HS-27A (cell line): Measurements from ENCODE around the gene ALAS1.

Experiments
- DNase-seq: peaks from one replicate; pipeline ENCODE4 v3.0.0-alpha.2; 2012; ENCODE audit warnings: low read depth, missing footprints

The ALAS1 gene

DNA sequence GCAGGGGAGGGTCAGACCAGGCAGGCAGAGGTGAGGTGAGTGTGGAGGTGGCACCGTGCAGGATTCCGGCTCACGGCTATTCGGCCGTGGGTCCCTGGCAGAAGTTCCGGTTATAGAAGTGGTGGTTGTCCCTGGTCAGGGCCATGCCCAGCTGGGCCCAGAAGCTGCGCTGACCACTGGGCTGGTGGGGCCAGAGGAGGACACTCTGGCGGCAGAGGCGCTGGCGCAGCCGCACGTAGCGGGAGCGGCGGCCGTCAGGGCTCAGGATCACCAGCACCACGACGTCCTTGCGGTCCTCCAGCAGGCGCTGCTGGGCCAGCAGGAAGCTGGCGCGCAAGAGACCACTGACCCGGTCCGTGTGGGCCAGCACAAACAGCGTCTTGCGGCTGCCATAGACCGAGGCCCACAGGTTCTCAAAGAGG lies 23.2 kb downstream of the ALAS1 start:
- no peak for DNase-seq

DNA sequence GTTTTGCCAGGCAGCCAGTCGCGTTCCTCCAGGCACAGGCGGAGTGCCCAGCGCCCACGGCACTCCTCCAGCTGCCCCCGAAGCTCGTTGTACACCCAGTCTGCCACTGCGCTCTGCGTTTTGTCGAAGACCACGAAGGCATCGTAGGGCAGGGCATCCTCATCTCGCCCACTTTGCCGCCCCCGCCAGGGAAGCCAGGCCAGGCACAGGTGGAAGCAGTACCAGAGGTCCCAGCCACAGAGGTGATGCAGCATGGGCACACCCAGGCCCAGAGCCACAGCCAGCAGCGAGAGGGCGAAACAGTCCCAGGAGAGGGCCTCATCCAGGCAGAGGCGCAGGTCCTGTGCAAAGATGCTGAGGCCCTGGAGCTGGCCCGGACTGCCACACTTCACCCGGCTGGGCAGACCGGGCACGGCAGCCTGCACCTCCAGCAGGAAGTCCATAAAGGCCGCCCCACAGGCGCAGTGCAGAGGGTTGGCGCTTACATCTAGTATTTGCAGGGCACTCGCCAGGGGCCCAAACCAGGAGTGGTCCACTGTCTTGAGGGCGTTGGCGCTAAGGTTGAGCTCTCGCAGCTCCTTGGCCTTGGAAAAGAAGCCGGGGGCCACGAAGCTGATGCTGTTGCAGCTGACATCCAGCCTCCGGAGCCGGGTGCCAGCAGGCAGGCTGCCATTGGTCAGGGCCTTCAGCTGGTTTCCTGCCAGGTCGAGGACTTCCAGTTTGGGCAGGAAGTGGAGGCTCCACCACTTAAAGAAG lies 23.8 kb downstream of the ALAS1 start:
- DNase-seq: no peak

DNA sequence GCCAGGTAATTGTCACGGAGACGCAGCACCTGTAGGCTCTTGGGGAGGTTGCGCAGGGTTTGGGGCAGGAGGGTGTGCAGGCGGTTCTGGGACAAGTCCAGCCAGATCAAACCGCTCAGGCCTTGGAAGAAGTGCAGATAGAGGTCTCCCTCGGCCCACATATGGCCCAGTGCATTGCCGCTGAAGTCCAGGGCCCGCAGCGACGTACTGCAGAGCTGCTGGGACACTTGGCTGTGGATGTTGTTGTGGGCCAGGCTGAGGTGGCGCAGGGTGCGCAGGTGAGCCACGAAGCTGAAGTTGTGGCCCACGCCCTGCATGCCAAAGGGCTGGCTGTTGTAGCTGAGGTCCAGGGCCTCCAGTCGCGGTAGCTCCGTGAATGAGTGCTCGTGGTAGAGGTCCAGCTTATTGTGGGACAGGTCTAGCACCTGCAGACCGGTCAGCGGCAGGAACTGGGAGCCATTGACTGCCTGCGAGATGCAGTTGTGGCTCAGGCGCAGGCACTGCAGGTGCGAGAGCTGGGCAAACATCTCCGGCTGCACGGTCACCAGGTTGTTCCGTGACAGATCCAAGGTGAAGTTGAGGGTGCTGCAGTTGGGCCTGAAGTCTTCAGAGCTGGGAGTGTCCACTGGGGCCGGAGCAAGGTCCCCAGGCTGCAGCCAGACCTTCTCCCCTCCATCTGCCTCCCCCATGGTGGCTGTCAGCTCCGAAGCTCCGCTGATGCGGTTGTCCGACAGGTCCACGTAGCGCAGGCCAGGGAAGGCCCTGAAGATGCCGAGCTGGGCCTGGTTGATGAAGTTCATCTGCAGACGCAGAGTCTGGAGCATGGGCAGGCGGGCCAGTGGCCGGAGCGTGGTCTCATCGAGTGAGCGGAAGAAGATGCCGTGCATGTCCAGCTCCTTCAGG lies 24.6 kb downstream of the ALAS1 start:
- DNase-seq: no peak

DNA sequence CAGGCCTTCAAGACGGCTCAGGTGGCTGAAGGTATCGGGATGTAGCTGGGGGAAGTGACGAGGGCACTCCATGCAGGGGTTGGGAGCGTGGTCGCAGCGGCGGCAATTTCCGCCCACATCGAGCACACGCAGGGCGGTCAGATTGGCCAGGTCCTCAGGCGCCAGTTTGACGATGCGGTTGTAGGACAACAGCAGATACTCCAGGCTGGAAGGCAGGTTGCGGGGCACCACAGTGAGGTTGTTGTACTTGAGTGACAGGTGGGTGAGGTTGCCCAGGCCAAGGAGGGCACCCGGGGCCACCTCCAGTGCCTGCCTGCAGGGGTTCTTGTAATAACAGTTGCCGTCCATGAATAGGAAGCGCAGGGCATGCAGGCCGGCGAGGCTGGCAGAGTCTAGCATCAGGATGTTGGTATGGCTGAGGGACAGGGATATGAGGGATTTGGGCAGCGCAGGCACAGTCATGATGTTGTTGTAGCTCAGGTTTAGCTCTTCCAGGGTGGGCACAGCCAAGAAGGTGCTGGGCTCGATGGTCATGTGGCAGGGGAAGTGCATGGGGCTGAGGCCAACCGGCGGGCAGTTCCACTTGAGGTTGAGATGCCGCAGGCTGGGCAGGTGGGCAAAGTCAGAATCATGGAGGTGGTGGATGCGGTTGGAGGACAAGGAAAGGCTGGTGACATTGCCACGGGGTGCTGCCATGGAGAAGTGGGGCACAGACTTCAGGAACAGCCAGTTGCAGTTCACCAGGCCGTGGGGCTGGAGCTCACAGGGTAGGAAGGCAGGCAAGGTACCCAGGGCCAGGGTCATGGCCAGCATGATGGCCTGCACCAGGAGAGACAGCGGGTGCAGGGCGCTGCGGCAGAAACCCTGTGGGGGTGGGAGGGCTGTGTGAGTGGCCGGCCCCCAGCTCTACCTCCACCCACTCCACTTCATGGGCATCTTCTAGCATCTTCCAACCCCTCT lies 25.8 kb downstream of the ALAS1 start:
- DNase-seq: no peak

DNA sequence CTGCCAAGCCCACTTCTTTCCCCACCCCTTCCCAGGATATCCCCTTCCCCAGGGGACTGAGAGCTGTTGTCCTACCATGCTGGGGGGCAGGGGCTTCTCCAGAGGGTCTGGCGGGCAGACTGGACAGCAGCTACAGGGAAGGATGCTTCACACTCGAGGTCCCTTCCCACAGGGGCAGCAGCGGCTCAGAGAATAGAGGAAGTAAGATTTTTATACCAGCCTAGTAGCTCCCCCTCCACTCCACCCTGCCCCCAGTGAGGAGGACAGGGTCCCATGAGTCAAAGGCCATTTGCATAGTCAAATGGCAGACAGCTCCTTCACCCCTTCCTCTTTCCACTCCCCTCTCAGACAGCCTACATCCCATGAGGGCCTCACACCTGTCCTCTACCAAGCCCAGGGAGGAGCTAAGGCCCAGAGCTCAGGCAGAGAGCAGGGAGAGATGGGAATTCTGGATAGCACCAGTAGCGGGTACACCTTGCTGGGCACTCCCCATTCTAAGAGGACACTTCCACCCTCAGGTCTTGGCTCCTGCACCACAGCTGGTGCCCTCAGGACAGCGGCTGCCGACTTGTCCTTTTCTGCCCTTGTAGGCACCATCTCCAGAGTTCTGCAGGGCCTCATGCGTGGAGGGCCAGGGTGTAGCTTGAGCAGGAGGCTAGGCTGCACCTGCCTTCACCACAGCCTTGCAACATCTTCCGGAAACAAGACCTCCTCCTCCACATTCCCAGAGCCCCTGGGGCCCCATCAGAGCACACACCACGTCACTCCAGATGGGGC lies 27.7 kb downstream of the ALAS1 start, which contains the start of gene TLR9:
Gene TLR9, minus strand, starts transcription at position 194 of the 777 bp plus-strand sequence. Its CDS starts 116 bp downstream, at position 78.
- DNase-seq: no peak

DNA sequence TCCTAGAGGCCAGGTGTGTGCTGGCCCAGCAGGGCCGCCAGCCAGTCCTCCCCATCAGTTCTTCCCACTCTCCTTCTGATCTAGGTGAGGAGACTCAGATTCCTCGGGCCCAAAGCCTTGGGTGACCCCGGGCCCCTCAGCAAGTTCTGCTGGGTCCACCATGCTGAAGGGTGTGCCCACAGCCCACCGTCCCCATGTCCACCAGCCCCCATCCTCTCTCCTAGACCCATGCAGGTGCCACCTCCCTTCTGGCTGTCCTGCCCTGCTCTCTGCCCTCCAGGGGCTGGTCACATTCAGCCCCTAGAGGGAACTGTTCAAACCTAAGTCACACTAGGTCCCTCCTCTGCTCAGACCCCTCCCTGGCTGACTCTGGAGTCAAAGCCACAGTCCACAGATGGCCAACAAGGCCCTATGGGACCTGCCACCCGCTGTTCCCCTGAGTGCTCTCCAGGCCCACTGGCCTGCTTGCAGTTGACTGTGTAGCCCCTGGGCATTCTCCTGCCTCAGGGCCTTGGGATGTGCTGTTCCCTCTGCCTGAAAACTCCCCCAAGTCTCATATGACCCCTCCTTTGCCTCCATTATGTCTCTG lies 28.4 kb downstream of the ALAS1 start:
- DNase-seq: no peak

DNA sequence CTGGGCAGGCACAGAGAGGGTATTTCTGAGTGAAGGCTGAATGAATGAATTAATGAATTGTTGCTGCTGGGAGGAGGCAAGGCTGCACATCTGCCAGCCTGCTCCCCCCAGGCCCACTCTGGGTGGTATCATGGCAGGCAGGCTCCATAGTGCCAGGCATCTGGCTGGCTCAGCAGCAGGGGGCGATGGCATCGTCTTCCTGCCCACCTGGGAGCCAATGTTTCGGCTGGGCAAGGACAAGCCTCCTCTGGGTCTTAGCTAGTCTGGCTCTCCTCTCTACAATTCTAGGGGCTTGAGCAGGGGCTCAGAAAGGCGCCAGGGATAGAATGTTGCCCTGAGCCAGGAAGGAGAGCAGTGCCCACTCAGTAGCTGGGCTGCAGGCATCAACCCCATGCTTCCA lies 29.2 kb downstream of the ALAS1 start:
- DNase-seq: no peak

DNA sequence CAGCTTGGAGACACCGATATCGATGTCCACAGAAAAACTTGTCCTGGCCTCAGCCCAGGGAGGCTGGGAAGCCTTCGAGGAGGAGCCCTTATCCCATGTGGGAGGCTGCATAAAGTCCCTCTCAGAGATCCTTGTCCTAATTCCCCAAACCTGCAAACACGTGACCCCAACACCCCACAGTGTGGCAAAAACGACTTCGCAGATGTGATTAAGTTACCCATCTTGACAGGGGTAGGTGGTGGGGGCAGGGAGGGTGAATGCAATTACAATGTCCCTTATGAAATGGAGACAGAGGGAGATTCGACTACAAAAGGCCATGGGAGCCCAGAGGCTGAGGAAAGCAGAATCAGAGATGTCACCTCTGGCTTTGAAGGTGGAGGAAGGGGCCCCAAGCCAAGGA lies 29.8 kb downstream of the ALAS1 start:
- DNase-seq: no peak

DNA sequence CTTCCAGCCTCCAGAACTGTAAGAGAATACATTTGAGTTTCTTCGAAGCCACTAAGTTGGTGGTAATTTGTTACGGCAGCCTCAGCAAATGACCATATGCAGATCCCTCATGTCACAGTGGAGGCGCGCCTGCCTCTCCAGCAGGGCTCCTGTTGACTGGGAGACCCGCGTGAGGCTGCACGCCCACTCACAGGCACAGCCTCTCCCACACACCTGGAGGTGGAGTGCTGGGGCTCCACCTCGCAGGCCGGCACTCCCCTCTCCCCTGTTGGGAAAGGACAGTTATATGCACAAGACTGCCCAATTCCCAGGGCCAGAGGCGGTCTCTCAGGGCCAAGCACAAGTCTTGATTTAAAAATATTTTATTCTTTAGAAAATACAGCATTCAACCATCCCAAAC lies 30.3 kb downstream of the ALAS1 start:
- no peak for DNase-seq

DNA sequence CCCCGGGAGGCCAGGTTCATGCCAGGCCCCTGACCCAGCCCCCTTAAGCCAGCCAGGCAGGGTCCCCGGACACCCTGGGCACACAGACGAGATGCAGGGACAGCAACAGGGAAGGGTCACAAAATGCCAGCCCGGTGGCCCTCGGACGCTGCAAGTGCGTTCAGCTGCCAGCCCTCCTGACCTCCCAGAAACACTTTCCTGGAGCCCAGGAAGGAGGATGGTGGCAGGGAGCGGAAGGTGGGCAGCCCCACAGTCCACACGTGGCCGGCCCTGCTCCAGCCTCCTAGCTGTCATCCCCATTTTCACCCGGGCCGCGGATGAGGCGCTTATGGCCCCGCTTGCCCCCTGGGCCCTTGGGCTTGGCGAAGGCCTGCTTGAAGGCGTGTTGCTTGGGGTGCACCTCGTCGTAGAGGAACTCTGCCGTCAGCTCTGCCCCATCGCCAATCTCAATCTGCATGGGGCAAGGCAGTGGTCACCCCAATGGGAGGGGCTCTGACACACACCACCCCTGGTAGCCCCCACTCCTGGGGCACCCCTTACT lies 30.9 kb downstream of the ALAS1 start:
- no peak for DNase-seq

DNA sequence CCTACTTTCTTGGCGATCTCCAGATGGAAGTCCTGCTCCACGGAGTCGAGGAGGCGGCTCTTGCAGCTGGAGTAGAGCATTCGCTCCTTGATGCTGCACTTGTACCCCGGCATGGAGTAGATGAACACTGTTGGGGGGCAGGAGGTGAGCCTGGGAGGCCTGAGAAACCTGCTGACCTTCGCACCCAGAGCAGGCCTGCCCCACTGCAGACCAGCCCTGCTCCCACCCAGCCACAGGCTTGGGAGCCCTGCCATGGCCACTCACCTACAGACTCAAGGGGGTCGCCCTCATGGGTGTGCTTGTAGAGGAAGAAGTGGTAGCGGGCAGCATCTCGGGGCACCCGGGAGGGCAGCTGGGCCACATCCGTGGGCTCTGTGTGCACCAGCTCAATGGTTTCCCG lies 31.7 kb downstream of the ALAS1 start:
- no peak for DNase-seq

DNA sequence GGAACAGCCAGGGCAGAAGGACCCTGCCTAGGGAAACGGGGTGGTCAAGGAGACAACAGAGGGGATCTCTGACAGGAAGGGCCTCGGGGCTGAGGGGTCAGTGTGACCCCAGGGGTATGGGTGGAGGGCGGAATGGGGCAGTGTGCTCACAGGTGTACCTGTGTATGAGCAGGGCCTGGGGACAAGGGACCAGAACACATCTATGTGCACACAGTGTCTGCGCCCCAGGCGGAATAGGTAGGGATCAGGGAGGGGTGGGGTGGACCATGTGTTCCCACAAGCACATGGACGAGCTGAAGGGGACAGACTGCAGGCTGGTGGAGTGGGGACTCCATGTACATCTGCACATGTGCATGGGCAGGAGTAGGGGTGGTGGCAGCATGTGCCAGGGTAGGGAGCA lies 32.5 kb downstream of the ALAS1 start:
- no peak for DNase-seq

DNA sequence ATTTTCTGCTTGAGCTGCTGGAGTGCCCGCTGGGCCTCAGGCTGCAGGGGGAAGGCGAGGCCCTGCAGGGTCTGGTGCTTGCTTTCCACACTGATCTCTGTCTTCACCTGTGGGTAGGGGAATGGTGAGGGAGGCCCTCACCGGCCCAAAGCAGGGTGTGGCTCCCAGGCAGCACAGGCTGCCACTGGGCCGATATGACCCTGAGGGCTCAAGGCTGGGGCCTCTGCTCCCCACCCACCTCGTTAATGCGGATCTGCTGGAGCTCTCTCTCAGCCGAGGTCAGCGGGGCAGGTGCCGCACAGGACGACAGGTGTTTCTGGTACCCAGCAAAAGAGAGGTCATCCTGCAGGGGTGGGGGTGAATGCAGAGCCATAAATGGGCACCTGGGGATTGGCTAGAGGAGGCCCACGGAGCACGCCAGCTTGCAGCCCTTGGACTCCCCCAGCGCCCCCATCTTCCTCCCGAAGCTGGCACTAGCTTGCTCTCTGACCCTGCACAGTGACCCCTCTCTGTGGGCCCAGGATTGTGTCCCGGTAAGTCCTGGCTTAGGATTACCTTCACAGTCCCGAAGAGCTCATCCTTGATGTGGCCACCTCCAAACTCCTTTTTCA lies 33.0 kb downstream of the ALAS1 start:
- DNase-seq: no peak

DNA sequence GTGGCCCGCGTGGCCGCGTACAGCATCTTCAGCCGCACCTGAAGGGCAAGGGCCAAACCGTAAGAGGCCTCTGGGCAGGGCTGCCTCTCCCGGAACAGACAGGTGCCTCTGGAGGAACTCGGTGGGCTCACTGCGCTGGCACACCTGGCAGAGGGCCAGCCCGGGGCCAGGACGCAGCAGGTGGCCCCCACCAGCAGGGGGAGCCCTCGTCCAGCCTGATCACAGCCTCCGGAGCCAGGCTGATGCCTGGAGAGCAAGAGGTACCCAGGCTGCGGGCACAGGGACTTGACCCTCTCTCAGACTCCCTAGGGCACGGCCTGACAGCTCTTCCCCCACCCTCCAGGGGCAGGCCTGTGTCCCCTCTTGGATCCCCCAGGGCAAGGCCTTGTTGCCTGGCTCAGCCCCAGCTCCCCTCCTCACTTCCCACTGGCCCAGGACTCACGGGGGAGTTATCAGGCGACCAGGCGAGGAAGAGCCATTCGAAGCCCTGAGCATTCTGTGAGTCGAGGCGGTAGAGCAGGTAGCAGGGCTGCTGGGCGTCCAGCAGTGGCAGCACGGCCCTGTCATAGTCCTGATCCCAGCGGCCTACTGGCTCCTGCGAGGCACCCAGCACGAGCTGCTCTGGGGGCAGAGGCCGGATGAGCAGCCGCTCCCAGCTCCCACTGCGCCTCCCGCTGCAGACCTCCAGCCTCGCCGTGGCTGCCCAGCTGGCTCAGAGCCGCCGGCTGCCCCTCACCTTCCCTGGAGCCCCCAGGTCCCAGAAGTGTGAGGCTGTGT lies 33.7 kb downstream of the ALAS1 start:
- DNase-seq: no peak

DNA sequence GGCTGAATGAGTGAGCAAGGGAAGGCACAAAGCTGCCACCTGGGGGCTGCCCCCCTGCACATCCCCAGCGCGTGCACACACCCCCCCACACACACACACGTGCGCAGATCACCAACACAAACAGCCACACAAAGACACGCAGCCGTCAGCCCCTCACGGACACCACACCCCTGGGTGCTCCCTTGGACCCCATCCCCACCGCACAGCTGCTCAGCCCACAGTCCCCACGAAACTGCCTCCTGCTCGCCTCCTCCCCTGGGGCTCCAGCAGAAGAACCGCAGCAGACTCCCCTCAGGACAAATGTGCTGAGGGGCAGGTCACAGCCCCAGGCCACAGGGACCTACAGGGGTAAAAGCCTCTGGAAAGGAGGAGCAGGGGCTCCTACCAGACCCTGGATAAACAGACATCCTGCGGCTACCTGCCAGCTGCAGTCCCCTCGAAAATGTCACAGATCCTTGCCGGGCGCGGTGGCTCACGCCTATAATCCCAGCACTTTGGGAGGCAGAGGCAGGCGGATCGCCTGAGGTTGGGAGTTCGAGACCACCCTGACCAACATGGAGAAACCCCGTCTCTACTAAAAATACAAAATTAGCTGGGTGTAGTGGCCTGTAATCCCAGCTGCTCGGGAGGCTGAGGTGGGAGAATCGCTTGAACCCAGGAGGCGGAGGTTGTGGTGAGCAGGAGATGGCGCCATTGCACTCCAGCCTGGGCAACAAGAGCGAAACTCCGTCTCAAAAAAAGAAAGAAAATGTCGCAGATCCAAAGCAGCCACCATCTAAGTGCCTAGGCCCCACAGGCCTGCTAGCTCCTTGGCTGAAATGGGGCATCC lies 34.5 kb downstream of the ALAS1 start:
- no peak for DNase-seq

DNA sequence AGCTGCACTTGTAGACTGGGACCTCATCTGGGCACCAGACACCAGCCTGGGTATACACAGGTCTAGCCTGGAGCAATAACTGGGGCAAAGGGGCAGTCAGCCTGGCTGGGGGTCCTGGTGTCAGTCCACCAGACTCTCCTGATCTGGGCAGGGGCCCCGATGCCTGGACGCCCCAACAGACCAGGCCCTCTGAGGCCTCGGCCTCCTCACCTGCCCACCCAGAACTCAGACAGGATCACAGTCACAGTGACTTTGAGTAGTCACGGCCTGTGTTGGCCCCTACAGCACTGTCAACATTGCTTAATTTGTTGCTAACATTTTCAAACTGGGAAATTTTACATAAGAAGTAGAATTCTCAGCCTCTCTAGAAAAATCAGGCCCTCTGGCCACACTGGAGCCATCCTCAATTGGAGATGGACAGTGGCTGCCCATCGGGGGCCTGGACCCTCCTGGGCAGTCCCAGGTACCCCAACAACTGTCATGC lies 35.2 kb downstream of the ALAS1 start:
- DNase-seq: no peak

DNA sequence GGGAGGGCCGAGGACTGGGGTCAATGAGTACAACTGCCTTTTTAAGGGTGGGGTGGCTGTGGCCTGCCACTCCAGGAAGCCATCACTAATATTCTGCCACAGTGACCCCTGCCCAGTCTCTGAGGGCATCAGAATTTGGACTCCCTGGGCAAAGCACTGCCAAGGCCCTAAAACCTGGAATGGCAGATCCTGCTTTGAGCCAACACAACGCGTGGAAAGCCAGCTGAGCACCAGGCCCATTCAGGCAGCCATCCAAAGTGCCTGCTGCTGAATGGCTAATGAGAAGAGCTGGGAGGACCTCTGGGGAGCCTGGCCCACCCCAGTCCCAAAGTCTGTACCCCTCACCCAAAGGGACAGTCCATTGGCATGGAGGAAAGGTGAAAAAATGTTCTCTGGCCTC lies 36.0 kb downstream of the ALAS1 start:
- no peak for DNase-seq
